HepG2 (cell line): ENCODE results near the gene SLC22A23. TPM values are rescaled to one million over a fixed set of nuclear protein-coding genes. Genes with fewer than 3 reads are reported as not detected.

ENCODE experiments used
- ARID2 ChIP-seq: sonication (generic); formaldehyde crosslinking; IDR thresholded peaks from 2 replicates; pipeline ENCODE4 v1.8.1; 2022; ENCODE audit warnings: mild to moderate bottlenecking, missing genetic modification reagents, borderline replicate concordance
- ATF4 ChIP-seq, 2 experiments: fragments of 450-650 bp in 1 of 2; sonication (generic) in 1 of 2; formaldehyde crosslinking; IDR thresholded peaks; 2 replicates each; pipeline versions ENCODE4 v1.5.0 to v1.8.0; 2020 to 2022; ENCODE audit warnings: mild to moderate bottlenecking in 1 of 2, missing genetic modification reagents in 1 of 2
- CAMTA2 ChIP-seq: sonication (generic); formaldehyde crosslinking; IDR thresholded peaks from 2 replicates; pipeline ENCODE4 v1.4.0; 2020; ENCODE audit warnings: mild to moderate bottlenecking, missing genetic modification reagents, borderline replicate concordance
- EP300 ChIP-seq, 3 experiments: sonication (generic) in 1 of 3; formaldehyde crosslinking in 1 of 3; IDR thresholded peaks; 2 replicates each; pipeline versions ENCODE4 v1.5.1 to v1.6.1; 2011 to 2020; ENCODE audit warnings: low read depth in 2 of 3, low read length in 2 of 3, borderline replicate concordance in 1 of 3, improper control_type of control experiment in 1 of 3, mild to moderate bottlenecking in 1 of 3, missing genetic modification reagents in 1 of 3, moderate library complexity in 1 of 3
- GATA4 ChIP-seq: sonication (generic); IDR thresholded peaks from 2 replicates; pipeline ENCODE4 v1.6.1; 2016; ENCODE audit warnings: antibody characterized with exemption, low read depth, borderline replicate concordance
- HMG20A ChIP-seq: IDR thresholded peaks from 2 replicates; pipeline ENCODE4 v1.6.1; 2016; ENCODE audit warnings: borderline replicate concordance
- ISL2 ChIP-seq: sonication (generic); formaldehyde crosslinking; IDR thresholded peaks from 2 replicates; pipeline ENCODE4 v1.5.0; 2020; ENCODE audit warnings: missing genetic modification reagents
- JARID2 ChIP-seq: sonication (generic); formaldehyde crosslinking; IDR thresholded peaks from 2 replicates; pipeline ENCODE4 v1.8.1; 2023; ENCODE audit warnings: missing genetic modification reagents, inconsistent platforms; ENCODE audit not compliant: insufficient replicate concordance
- MAF1 ChIP-seq: sonication (generic); formaldehyde crosslinking; IDR thresholded peaks from 2 replicates; pipeline ENCODE4 v1.5.0; 2020; ENCODE audit warnings: missing genetic modification reagents, borderline replicate concordance
- RFX3 ChIP-seq: IDR thresholded peaks from 2 replicates; pipeline ENCODE4 v1.6.1; 2016; ENCODE audit warnings: missing biosample characterization, missing genetic modification reagents
- SMC3 ChIP-seq: IDR thresholded peaks from 2 replicates; pipeline ENCODE4 v1.6.1; 2011; ENCODE audit warnings: low read length, improper control_type of control experiment
- TAF1 ChIP-seq: sonication (generic); formaldehyde crosslinking; IDR thresholded peaks from 2 replicates; pipeline ENCODE4 v1.4.0; 2020; ENCODE audit warnings: missing genetic modification reagents
- TFAP4 ChIP-seq: sonication (generic); IDR thresholded peaks from 2 replicates; pipeline ENCODE4 v1.6.1; 2016; ENCODE audit warnings: low read depth, borderline replicate concordance
- THRA ChIP-seq: sonication (generic); formaldehyde crosslinking; IDR thresholded peaks from 2 replicates; pipeline ENCODE4 v1.4.0; 2020; ENCODE audit warnings: missing genetic modification reagents, borderline replicate concordance
- THYN1 ChIP-seq: sonication (generic); formaldehyde crosslinking; IDR thresholded peaks from 2 replicates; pipeline ENCODE4 v1.8.1; 2023; ENCODE audit warnings: low read depth, mild to moderate bottlenecking, moderate library complexity, missing genetic modification reagents, borderline replicate concordance
- ZBTB33 ChIP-seq: sonication (generic); formaldehyde crosslinking; IDR thresholded peaks from 2 replicates; pipeline ENCODE4 v1.4.0; 2020; ENCODE audit warnings: missing genetic modification reagents
- ZNF317 ChIP-seq: sonication (generic); formaldehyde crosslinking; IDR thresholded peaks from 2 replicates; pipeline ENCODE4 v1.5.0; 2020; ENCODE audit warnings: mild to moderate bottlenecking, missing genetic modification reagents
- ZNF501 ChIP-seq: sonication (generic); formaldehyde crosslinking; IDR thresholded peaks from 2 replicates; pipeline ENCODE4 v1.5.1; 2020; ENCODE audit warnings: mild to moderate bottlenecking, moderate library complexity, missing genetic modification reagents
- ZNF615 ChIP-seq: sonication (generic); formaldehyde crosslinking; IDR thresholded peaks from 2 replicates; pipeline ENCODE4 v1.5.0; 2020; ENCODE audit warnings: mild to moderate bottlenecking, missing genetic modification reagents, borderline replicate concordance
- ZSCAN25 ChIP-seq: sonication (generic); formaldehyde crosslinking; IDR thresholded peaks from 2 replicates; pipeline ENCODE4 v1.8.0; 2022; ENCODE audit warnings: mild to moderate bottlenecking, missing genetic modification reagents
- polyA plus RNA-seq, 8 experiments: library from polyadenylated mRNA; depleted of rRNA in 3 of 8; stranded (reverse) in 7 of 8; unstranded in 1 of 8; fragments of >200 nt; fragmentation: Illumina TruSeq in 4 of 8; extraction: Trizol in 4 of 8; gene quantifications; 2 replicates each; pipeline versions ENCODE4 v1.2.1 to v1.2.3, GENCODE V29; 2011 to 2016; ENCODE audit warnings: low read depth in 4 of 8, missing spikeins in 1 of 8, mixed read lengths in 1 of 8; ENCODE audit not compliant: insufficient read depth in 1 of 8
- total RNA-seq, 5 experiments: library from RNA; depleted of rRNA; stranded (reverse); fragments of >200 nt; fragmentation: Illumina TruSeq; extraction: Trizol; gene quantifications; 2 replicates each; pipeline ENCODE4 v1.2.3, GENCODE V29; 2016; ENCODE audit warnings: low read depth in 1 of 5

The SLC22A23 gene
- total and polyA plus RNA-seq, 2 of the 13 experiments (the other 11 are each of a cell fraction or from before 2014, with no cell fraction given) = 11.8 to 17.5 TPM

- 0 out of 2 replicates have a peak, but pooled peaks have one; percentile 20 for TF ChIP-seq ARID2 (CRISPR knock-in tag)
- TF ChIP-seq ZNF317 = no peak; the same call in 1 of the 2 replicates
- no peak for TF ChIP-seq CAMTA2
- peak; percentile 48 for TF ChIP-seq SMC3
- no peak for TF ChIP-seq THRA (CRISPR knock-in tag)
- TF ChIP-seq HMG20A (CRISPR knock-in tag) = peak; percentile 68; the same call in 1 of the 2 replicates
- TF ChIP-seq MAF1 (CRISPR knock-in tag) = no peak
- TF ChIP-seq JARID2 (CRISPR knock-in tag) = no peak
- TF ChIP-seq GATA4 = peak; percentile 30; the same call in 1 of the 2 replicates
- peak; percentile 70 for TF ChIP-seq ZBTB33 (CRISPR knock-in tag)
- peak in 1 of 2 experiments; percentile 60; a peak in 1 of 4 replicates for TF ChIP-seq ATF4 (CRISPR knock-in tag; IDR thresholded peaks at IDR 0.05)
- no peak for TF ChIP-seq ZNF615 (CRISPR knock-in tag)
- no peak for TF ChIP-seq ZSCAN25 (CRISPR knock-in tag)
- no peak for TF ChIP-seq ISL2 (CRISPR knock-in tag)
- peak; percentile 37 to 68; a peak in 2 of 4 replicates for TF ChIP-seq EP300 (IDR thresholded peaks at IDR 0.05; ENCODE audit: low read depth in 2 of 2, low read length in 2 of 2)
- peak; percentile 55; the same call in 1 of the 2 replicates for TF ChIP-seq EP300 (CRISPR knock-in tag; IDR thresholded peaks at IDR 0.05; ENCODE audit: borderline replicate concordance)
- TF ChIP-seq RFX3 (CRISPR knock-in tag) = no peak
- TF ChIP-seq THYN1 = no peak
- no peak for TF ChIP-seq TAF1 (CRISPR knock-in tag)
- peak; percentile 45; the same call in 1 of the 2 replicates for TF ChIP-seq ZNF501
- TF ChIP-seq TFAP4 = peak; percentile 37; the same call in 1 of the 2 replicates
Observed at GRCh38 chr6:3382326-3383279, 74.2 kb downstream of the SLC22A23 start (continued).
